ENCODE measurements around the gene DLGAP1. TPM values are rescaled to one million over a fixed set of nuclear protein-coding genes. Genes with fewer than 3 reads are reported as not detected.

The DLGAP1 gene
- total and polyA plus RNA-seq, 2 donors (not counting 1 experiment from before 2014, with no cell fraction given) = 0.07 to 0.61 TPM

DNA sequence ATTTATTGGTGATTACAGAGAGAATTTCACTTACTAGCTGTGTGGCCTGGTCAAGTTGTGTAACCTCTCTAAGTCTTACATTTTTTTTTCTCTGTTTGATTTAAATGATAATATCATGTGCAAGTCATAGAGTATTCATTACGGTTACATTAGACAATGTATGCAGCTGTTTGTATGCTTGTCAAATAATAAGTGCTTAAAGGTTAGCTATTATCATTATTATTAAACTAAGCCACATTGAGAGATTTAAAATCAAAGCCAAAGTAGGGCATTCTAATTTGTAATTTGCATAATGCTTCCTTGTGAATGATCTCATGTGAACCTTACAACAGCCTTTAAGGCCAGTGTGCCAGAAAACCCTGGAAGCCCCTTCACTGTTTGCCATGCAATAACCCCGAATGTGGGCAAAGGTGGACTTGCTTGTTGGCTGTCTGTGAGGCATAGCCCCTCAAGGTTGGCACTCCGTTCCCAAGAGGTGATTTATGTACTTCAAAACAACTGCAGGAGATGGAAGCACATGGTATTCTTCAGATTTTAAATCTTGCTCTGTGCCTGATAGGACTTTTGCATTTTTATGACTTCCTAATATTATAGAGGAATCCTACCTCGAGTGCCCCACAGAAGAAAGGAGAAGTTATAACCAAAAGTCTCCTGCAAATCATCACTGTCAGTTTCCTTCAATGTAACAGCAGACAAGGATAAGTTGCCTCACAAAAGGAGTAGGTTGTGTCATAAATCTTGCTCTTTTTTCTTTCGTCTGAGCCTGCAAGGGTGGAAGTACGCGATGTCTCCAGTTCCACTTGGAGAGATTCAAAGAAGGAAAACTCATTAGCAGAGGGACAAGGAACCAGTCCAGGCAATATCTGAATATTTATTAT lies 733.1 kb downstream of the DLGAP1 start:
- Mint-ChIP-seq H3K9me3 (ENCODE audit: insufficient read depth) (no peaks in the 10 kb centered on the region), H3K27ac (no peak overlapping the region), H3K4me1 (peaks cover 20% of the 10 kb centered on the region), H3K27me3 (peaks cover 2% of the 10 kb centered on the region), H3K4me3 (no peak overlapping the region)
- Histone ChIP-seq H3K27me3 (replicated peaks in 1 of 4; ENCODE audit: control extremely low read depth in 1 of 4, control insufficient read depth in 3 of 4, insufficient read depth in 4 of 4, low read length in 3 of 4) (no peaks in the 10 kb centered on the region), H3K9ac (ENCODE audit: low read length) (no peak overlapping the region), H3K36me3 (replicated peaks in 1 of 2; ENCODE audit: control extremely low read depth in 1 of 2, control insufficient read depth in 1 of 2, extremely low read depth in 1 of 2, insufficient read depth in 2 of 2, low read length in 1 of 2) (no peaks in the 10 kb centered on the region), H4K20me1 (ENCODE audit: control insufficient read depth, insufficient read depth, low read length, poor library complexity, severe bottlenecking) (no peaks in the 10 kb centered on the region), H3K27ac (ENCODE audit: low read length in 2 of 2) (no peak overlapping the region), H3K4me2 (replicated peaks; ENCODE audit: low read depth, low read length, poor library complexity, severe bottlenecking) (no peak overlapping the region), H3K4me3 (ENCODE audit: control extremely low read depth in 1 of 5, extremely low read depth in 1 of 5, insufficient read depth in 1 of 5, low read depth in 2 of 5, low read length in 4 of 5) (no peak overlapping the region), H3K9me3 (ENCODE audit: control extremely low read depth in 1 of 3, control insufficient read depth in 2 of 3, insufficient read depth in 1 of 3, low read length in 2 of 3) (no peaks in the 10 kb centered on the region), H3K4me1 (ENCODE audit: control insufficient read depth in 2 of 2, insufficient read depth in 2 of 2, low read length in 2 of 2) (peaks cover 5 to 18% of the 10 kb centered on the region in 2 donors), H2AFZ (ENCODE audit: insufficient read depth, low read depth, low read length, poor library complexity, severe bottlenecking) (no peak overlapping the region), H3K79me2 (ENCODE audit: control insufficient read depth, insufficient read depth, low read length) (no peaks in the 10 kb centered on the region)
- no peak for DNase-seq
- TF ChIP-seq EZH2 (IDR thresholded peaks at IDR 0.05; ENCODE audit: borderline replicate concordance, insufficient read depth, low read depth, low read length, poor library complexity, severe bottlenecking) = no peak
- TF ChIP-seq, protein P1, sequence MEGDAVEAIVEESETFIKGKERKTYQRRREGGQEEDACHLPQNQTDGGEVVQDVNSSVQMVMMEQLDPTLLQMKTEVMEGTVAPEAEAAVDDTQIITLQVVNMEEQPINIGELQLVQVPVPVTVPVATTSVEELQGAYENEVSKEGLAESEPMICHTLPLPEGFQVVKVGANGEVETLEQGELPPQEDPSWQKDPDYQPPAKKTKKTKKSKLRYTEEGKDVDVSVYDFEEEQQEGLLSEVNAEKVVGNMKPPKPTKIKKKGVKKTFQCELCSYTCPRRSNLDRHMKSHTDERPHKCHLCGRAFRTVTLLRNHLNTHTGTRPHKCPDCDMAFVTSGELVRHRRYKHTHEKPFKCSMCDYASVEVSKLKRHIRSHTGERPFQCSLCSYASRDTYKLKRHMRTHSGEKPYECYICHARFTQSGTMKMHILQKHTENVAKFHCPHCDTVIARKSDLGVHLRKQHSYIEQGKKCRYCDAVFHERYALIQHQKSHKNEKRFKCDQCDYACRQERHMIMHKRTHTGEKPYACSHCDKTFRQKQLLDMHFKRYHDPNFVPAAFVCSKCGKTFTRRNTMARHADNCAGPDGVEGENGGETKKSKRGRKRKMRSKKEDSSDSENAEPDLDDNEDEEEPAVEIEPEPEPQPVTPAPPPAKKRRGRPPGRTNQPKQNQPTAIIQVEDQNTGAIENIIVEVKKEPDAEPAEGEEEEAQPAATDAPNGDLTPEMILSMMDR (IDR thresholded peaks at IDR 0.05) = no peak
- POLR2A ChIA-PET = no interaction called here
- WGBS (ENCODE audit: insufficient coverage) = 29% methylated on average over 3 of the region's 7 CpGs
- no peak for ATAC-seq (ENCODE audit: low read depth)
- CTCF ChIA-PET = no interaction called here
- intact Hi-C loops (cut with micrococcal nuclease) = no loop called here

DNA sequence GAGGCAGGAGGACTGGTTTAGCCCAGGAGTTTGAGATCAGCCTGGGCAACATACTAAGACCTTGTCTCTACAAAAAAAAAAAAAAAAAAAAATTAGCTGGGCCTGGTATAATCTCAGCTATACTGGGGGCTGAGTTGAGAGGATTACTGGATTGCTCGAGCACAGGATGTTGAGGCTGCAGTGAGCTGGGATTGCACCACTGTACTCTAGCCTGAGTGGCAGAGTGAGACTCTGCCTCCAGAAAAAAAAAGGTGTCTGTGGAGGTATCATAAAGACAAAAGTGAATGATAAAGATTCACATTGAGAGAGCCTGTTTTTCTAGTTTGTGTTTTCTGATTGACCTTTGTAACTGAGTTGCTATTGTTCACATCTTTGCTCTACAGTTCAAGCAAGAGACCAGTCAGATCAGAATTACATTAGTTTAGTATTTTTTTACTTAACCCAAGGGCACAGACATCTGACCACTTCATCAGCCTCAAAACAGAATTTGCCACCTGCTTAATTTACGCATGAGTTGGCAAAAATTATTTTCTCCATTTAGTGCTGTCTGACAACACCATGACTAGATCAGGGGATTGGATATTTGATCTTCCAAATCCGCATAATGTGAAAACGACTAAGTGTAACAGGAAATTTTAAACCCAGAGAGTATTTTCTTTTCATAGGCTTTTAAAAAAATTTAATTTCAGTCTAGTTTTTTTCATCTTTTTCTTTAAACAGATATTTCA lies 734.1 kb downstream of the DLGAP1 start:
- H3K36me3 ChIP-seq (replicated peaks in 1 of 2; ENCODE audit: control extremely low read depth in 1 of 2, control insufficient read depth in 1 of 2, extremely low read depth in 1 of 2, insufficient read depth in 2 of 2, low read length in 1 of 2) = no peaks in the 10 kb centered on the region
- H3K27me3 Mint-ChIP-seq = no peaks in the 10 kb centered on the region
- no peak overlapping the region for H3K27ac Mint-ChIP-seq
- no peaks in the 10 kb centered on the region for H3K79me2 ChIP-seq (ENCODE audit: control insufficient read depth, insufficient read depth, low read length)
- intact Hi-C loops (cut with micrococcal nuclease) = no loop called here
- no peak overlapping the region for H3K4me2 ChIP-seq (replicated peaks; ENCODE audit: low read depth, low read length, poor library complexity, severe bottlenecking)
- no peak for DNase-seq
- CTCF ChIA-PET = no interaction called here
- H3K9me3 Mint-ChIP-seq (ENCODE audit: insufficient read depth) = no peaks in the 10 kb centered on the region
- H3K4me1 ChIP-seq (ENCODE audit: control insufficient read depth in 2 of 2, insufficient read depth in 2 of 2, low read length in 2 of 2) = peaks cover 0 to 9% of the 10 kb centered on the region in 2 donors
- no peak for TF ChIP-seq EZH2 (IDR thresholded peaks at IDR 0.05; ENCODE audit: borderline replicate concordance, insufficient read depth, low read depth, low read length, poor library complexity, severe bottlenecking)
- TF ChIP-seq, protein P1 (IDR thresholded peaks at IDR 0.05) = no peak
- H4K20me1 ChIP-seq (ENCODE audit: control insufficient read depth, insufficient read depth, low read length, poor library complexity, severe bottlenecking) = no peaks in the 10 kb centered on the region
- no peaks in the 10 kb centered on the region for H3K9me3 ChIP-seq (ENCODE audit: control extremely low read depth in 1 of 3, control insufficient read depth in 2 of 3, insufficient read depth in 1 of 3, low read length in 2 of 3)
- no peak overlapping the region for H3K27ac ChIP-seq (ENCODE audit: low read length in 2 of 2)
- peaks cover 11% of the 10 kb centered on the region for H3K4me1 Mint-ChIP-seq
- no peak overlapping the region for H3K4me3 ChIP-seq (ENCODE audit: control extremely low read depth in 1 of 5, extremely low read depth in 1 of 5, insufficient read depth in 1 of 5, low read depth in 2 of 5, low read length in 4 of 5)
- WGBS (ENCODE audit: insufficient coverage) = 85% methylated on average over 1 of the region's 4 CpGs
- POLR2A ChIA-PET = no interaction called here
- ATAC-seq (ENCODE audit: low read depth) = no peak
- no peak overlapping the region for H3K4me3 Mint-ChIP-seq
- H3K9ac ChIP-seq (ENCODE audit: low read length) = no peak overlapping the region
- no peaks in the 10 kb centered on the region for H3K27me3 ChIP-seq (replicated peaks in 1 of 4; ENCODE audit: control extremely low read depth in 1 of 4, control insufficient read depth in 3 of 4, insufficient read depth in 4 of 4, low read length in 3 of 4)
- H2AFZ ChIP-seq (ENCODE audit: insufficient read depth, low read depth, low read length, poor library complexity, severe bottlenecking) = no peak overlapping the region
